H1 (cell line): ENCODE results near the gene BTBD16. TPM values are rescaled to one million over a fixed set of nuclear protein-coding genes. Genes with fewer than 3 reads are reported as not detected.

Experiments used
- CTCF ChIA-PET: fragments of 300-600 bp; sonication (Branson Sonifier 250); formaldehyde crosslinking; loops from one replicate; lab custom pipeline; 2021; ENCODE audit not compliant: partially characterized antibody; lab: Charles Lee
- POLR2A ChIA-PET: fragments of 300-600 bp; sonication (Branson Sonifier 250); formaldehyde crosslinking; loops from one replicate; lab custom pipeline; 2021; ENCODE audit warnings: inconsistent platforms; ENCODE audit not compliant: partially characterized antibody; lab: Charles Lee
- DNase-seq, 2 experiments: peaks; one replicate each; pipeline versions ENCODE4 v3.0.0 to v3.0.0-alpha.2; 2010 to 2022; ENCODE audit warnings: low spot score in 2 of 2, low read depth in 1 of 2, mixed read lengths in 1 of 2
- FAIRE-seq: peaks from 2 replicates; lab custom pipeline; 2011; peaks lifted over from hg19 to GRCh38; lab: Jason Lieb, UNC
- H2AFZ ChIP-seq: 2 replicates; pipeline ENCODE4 v1.8.1; 2012; ENCODE audit warnings: low read length, inconsistent platforms
- H2AK5ac ChIP-seq: 2 replicates; pipeline ENCODE4 v1.6.1; 2013; ENCODE audit warnings: low read depth, low read length
- H2BK120ac ChIP-seq: replicated peaks from 2 replicates; pipeline ENCODE3; 2013; ENCODE audit warnings: low read depth, low read length, inconsistent platforms
- H2BK12ac ChIP-seq: 2 replicates; pipeline ENCODE4 v1.6.1; 2013; ENCODE audit warnings: low read depth, low read length
- H2BK15ac ChIP-seq: 2 replicates; pipeline ENCODE4 v1.6.1; 2013; ENCODE audit warnings: low read length
- H2BK20ac ChIP-seq: 2 replicates; pipeline ENCODE4 v1.6.1; 2013; ENCODE audit warnings: low read length
- H2BK5ac ChIP-seq: 2 replicates; pipeline ENCODE4 v1.6.1; 2013; ENCODE audit warnings: low read depth, low read length
- H3K14ac ChIP-seq: 2 replicates; pipeline ENCODE4 v1.6.1; 2013; ENCODE audit warnings: inconsistent platforms; ENCODE audit not compliant: insufficient read length
- H3K18ac ChIP-seq: 2 replicates; pipeline ENCODE4 v1.6.1; 2013; ENCODE audit warnings: low read length; ENCODE audit errors: extremely low read depth
- H3K23ac ChIP-seq: 2 replicates; pipeline ENCODE4 v1.6.1; 2013; ENCODE audit warnings: inconsistent platforms; ENCODE audit not compliant: insufficient read length
- H3K23me2 ChIP-seq: 2 replicates; pipeline ENCODE4 v1.6.1; 2013; ENCODE audit warnings: low read depth, low read length
- H3K27ac ChIP-seq: 2 replicates; pipeline ENCODE4 v1.6.1; 2011; ENCODE audit warnings: low read depth, low read length, inconsistent platforms
- H3K27me3 ChIP-seq, 4 experiments: replicated peaks in 1 of 4; 1 replicate in 1 of 4; 2 replicates in 3 of 4; pipeline versions ENCODE4 v1.6.1 to v1.8.1; 2011 to 2013; ENCODE audit warnings: low read length in 3 of 4, mild to moderate bottlenecking in 3 of 4, inconsistent platforms in 2 of 4, mixed read lengths in 2 of 4, moderate library complexity in 1 of 4; ENCODE audit not compliant: control insufficient read depth in 3 of 4, insufficient read depth in 3 of 4; ENCODE audit errors: extremely low read depth in 1 of 4
- H3K36me3 ChIP-seq, 4 experiments: 2 replicates each; pipeline versions ENCODE4 v1.6.1 to v1.8.1; 2011 to 2013; ENCODE audit warnings: mild to moderate bottlenecking in 4 of 4, low read length in 3 of 4, moderate library complexity in 2 of 4, control low read depth in 1 of 4, inconsistent platforms in 1 of 4; ENCODE audit not compliant: insufficient read depth in 4 of 4, control insufficient read depth in 2 of 4
- H3K4ac ChIP-seq: replicated peaks from 2 replicates; pipeline ENCODE3; 2013; ENCODE audit warnings: low read length, low read depth, mixed read lengths, inconsistent platforms; ENCODE audit not compliant: insufficient read length
- H3K4me1 ChIP-seq, 4 experiments: replicated peaks in 1 of 4; 1 replicate in 1 of 4; 2 replicates in 3 of 4; pipeline versions ENCODE4 v1.6.1 to v1.8.1; 2011 to 2013; ENCODE audit warnings: low read length in 3 of 4, inconsistent platforms in 2 of 4, mixed read lengths in 1 of 4; ENCODE audit not compliant: insufficient read depth in 4 of 4, control insufficient read depth in 3 of 4
- H3K4me2 ChIP-seq, 2 experiments: 2 replicates each; pipeline versions ENCODE4 v1.6.1 to v1.8.1; 2011 to 2013; ENCODE audit warnings: low read depth in 2 of 2, low read length in 2 of 2, control low read depth in 1 of 2, inconsistent platforms in 1 of 2, mild to moderate bottlenecking in 1 of 2; ENCODE audit not compliant: insufficient read depth in 1 of 2
- H3K4me3 ChIP-seq, 4 experiments: fragments of 200-600, 300-600 bp in 1 of 4; sonication (generic), shearing (Covaris generic), sonication (Bioruptor Twin) in 1 of 4; 2 replicates each; pipeline versions ENCODE4 v1.5.1 to v1.8.1; 2011 to 2016; ENCODE audit warnings: low read length in 4 of 4, low read depth in 3 of 4, control low read depth in 2 of 4, inconsistent platforms in 2 of 4, mild to moderate bottlenecking in 2 of 4, mixed read lengths in 1 of 4, moderate library complexity in 1 of 4; ENCODE audit not compliant: insufficient read depth in 2 of 4; ENCODE audit errors: extremely low read depth in 1 of 4
- H3K56ac ChIP-seq: replicated peaks from 2 replicates; pipeline ENCODE3; 2013; ENCODE audit warnings: low read depth, mild to moderate bottlenecking, mixed read lengths, low read length, inconsistent platforms; ENCODE audit not compliant: insufficient read length
- H3K79me1 ChIP-seq: 2 replicates; pipeline ENCODE4 v1.6.1; 2013; ENCODE audit warnings: low read depth, low read length, control low read depth
- H3K79me2 ChIP-seq, 2 experiments: 2 replicates each; pipeline versions ENCODE4 v1.6.1 to v1.8.1; 2012 to 2013; ENCODE audit warnings: low read length in 2 of 2, mild to moderate bottlenecking in 2 of 2, inconsistent platforms in 1 of 2; ENCODE audit not compliant: insufficient read depth in 2 of 2, control insufficient read depth in 1 of 2
- H3K9ac ChIP-seq, 4 experiments: replicated peaks in 1 of 4; 1 replicate in 1 of 4; 2 replicates in 3 of 4; pipeline versions ENCODE4 v1.6.1 to v1.8.1; 2011 to 2013; ENCODE audit warnings: low read depth in 3 of 4, low read length in 3 of 4, control low read depth in 2 of 4, mild to moderate bottlenecking in 2 of 4, moderate library complexity in 2 of 4, inconsistent platforms in 1 of 4; ENCODE audit errors: extremely low read depth in 1 of 4
- H3K9me3 ChIP-seq, 2 experiments: 2 replicates each; pipeline versions ENCODE4 v1.6.1 to v1.8.1; 2012 to 2013; ENCODE audit warnings: mild to moderate bottlenecking in 2 of 2, moderate library complexity in 2 of 2, control low read depth in 1 of 2, inconsistent platforms in 1 of 2, low read depth in 1 of 2, low read length in 1 of 2, mixed read lengths in 1 of 2; ENCODE audit not compliant: insufficient read depth in 2 of 2
- H4K20me1 ChIP-seq, 2 experiments: replicated peaks in 1 of 2; 2 replicates each; pipeline versions ENCODE3 to v1.8.1; 2011 to 2013; ENCODE audit warnings: inconsistent platforms in 2 of 2, low read length in 2 of 2, mild to moderate bottlenecking in 1 of 2; ENCODE audit not compliant: insufficient read depth in 2 of 2, control insufficient read depth in 1 of 2
- H4K5ac ChIP-seq: 2 replicates; pipeline ENCODE4 v1.6.1; 2013; ENCODE audit warnings: low read length, low read depth, mixed read lengths, inconsistent platforms; ENCODE audit not compliant: insufficient read length
- H4K8ac ChIP-seq: 2 replicates; pipeline ENCODE4 v1.8.0; 2013; ENCODE audit warnings: mild to moderate bottlenecking, moderate library complexity, low read length, inconsistent platforms; ENCODE audit not compliant: insufficient read depth; ENCODE audit errors: extremely low read depth
- H4K91ac ChIP-seq: replicated peaks from 2 replicates; pipeline ENCODE3; 2013; ENCODE audit warnings: low read length, mixed read lengths, inconsistent platforms; ENCODE audit not compliant: insufficient read length
- CTBP2 ChIP-seq: IDR thresholded peaks from 2 replicates; pipeline ENCODE4 v1.7.0; 2011; ENCODE audit warnings: borderline replicate concordance, mild to moderate bottlenecking, moderate library complexity, mixed read lengths, low read length; ENCODE audit not compliant: insufficient read depth, insufficient read length
- FOSL1 ChIP-seq: IDR thresholded peaks from 2 replicates; pipeline ENCODE4 v1.6.1; 2011; ENCODE audit warnings: mild to moderate bottlenecking, low read depth, low read length, moderate library complexity; ENCODE audit not compliant: insufficient read depth
- HDAC6 ChIP-seq: IDR thresholded peaks from one replicate; pipeline ENCODE4 v1.7.1; 2012; ENCODE audit warnings: low read depth, mild to moderate bottlenecking, inconsistent platforms, low read length, moderate library complexity
- JUN ChIP-seq: IDR thresholded peaks from 2 replicates; pipeline ENCODE4 v1.6.1; 2011; ENCODE audit warnings: low read depth, mild to moderate bottlenecking, improper control_type of control experiment, low read length
- MAFK ChIP-seq: IDR thresholded peaks from 2 replicates; pipeline ENCODE4 v1.6.1; 2012; ENCODE audit warnings: low read depth, mild to moderate bottlenecking, improper control_type of control experiment, low read length
- RNF2 ChIP-seq: fragments of 200-900, 300-1000 bp; sonication (generic); IDR thresholded peaks from 2 replicates; pipeline ENCODE4 v1.7.1; 2016; ENCODE audit warnings: borderline replicate concordance, low read depth, mild to moderate bottlenecking, antibody characterized with exemption, low read length; ENCODE audit not compliant: poor library complexity, severe bottlenecking; ENCODE audit errors: missing control alignments
- SAP30 ChIP-seq: fragments of 300-600 bp; sonication (generic); IDR thresholded peaks from 2 replicates; pipeline ENCODE4 v1.7.1; 2012; ENCODE audit warnings: low read length, moderate library complexity, mild to moderate bottlenecking, inconsistent platforms; ENCODE audit not compliant: insufficient read depth, insufficient replicate concordance
- SIRT6 ChIP-seq: IDR thresholded peaks from one replicate; pipeline ENCODE4 v1.7.1; 2012; ENCODE audit warnings: low read length, inconsistent platforms
- SIX5 ChIP-seq: IDR thresholded peaks from 2 replicates; pipeline ENCODE4 v1.6.1; 2011; ENCODE audit warnings: mild to moderate bottlenecking, low read depth, low read length
- TBP ChIP-seq: IDR thresholded peaks from 2 replicates; pipeline ENCODE4 v1.6.1; 2011; ENCODE audit warnings: low read depth, low read length, improper control_type of control experiment
- WGBS, 2 experiments: shearing (Covaris generic) in 1 of 2; methylation state at CpG; one replicate each; pipeline versions ENCODE4 v1.1.6 to v1.1.7; 2013 to 2015; ENCODE audit warnings: low lambda C conversion rate in 2 of 2, mixed read lengths in 2 of 2, inconsistent platforms in 1 of 2, low coverage in 1 of 2, missing lambda C conversion rate in 1 of 2; ENCODE audit not compliant: insufficient replicate concordance in 2 of 2, insufficient coverage in 1 of 2, insufficient read length in 1 of 2; ENCODE audit errors: extremely low coverage in 1 of 2, missing lambda C conversion rate in 1 of 2; 5-methylcytosine and 5-hydroxymethylcytosine counted together
- polyA plus RNA-seq, 7 experiments: library from polyadenylated mRNA; depleted of rRNA in 3 of 7; stranded (reverse) in 5 of 7; unstranded in 2 of 7; fragments of >200 nt in 5 of 7; fragments of 200-250 nt in 2 of 7; gene quantifications; 1 replicate in 5 of 7; 2 replicates in 1 of 7; 4 replicates in 1 of 7; pipeline versions ENCODE4 v1.2.1 to v1.2.3, GENCODE V29; 2011 to 2013; ENCODE audit warnings: missing spikeins in 2 of 7, mixed read lengths in 2 of 7
- total RNA-seq: library from RNA; stranded (reverse); fragmentation: NEBNext Ultra II Directional; extraction: Animal tissue kit (Norgen Biotek cat#: 25700); gene quantifications from 2 replicates; pipeline ENCODE4 v1.2.1, GENCODE V29; 2021
- TF ChIP-seq, protein P1 (sequence below): IDR thresholded peaks from 2 replicates; pipeline ENCODE4 v1.6.1; 2012; ENCODE audit warnings: inconsistent platforms

Gene BTBD16
- total and polyA plus RNA-seq, 2 of the 8 experiments (the other 6 are each of a cell fraction or from before 2014, with no cell fraction given), result 0.05 TPM; not detected in 1

DNA sequence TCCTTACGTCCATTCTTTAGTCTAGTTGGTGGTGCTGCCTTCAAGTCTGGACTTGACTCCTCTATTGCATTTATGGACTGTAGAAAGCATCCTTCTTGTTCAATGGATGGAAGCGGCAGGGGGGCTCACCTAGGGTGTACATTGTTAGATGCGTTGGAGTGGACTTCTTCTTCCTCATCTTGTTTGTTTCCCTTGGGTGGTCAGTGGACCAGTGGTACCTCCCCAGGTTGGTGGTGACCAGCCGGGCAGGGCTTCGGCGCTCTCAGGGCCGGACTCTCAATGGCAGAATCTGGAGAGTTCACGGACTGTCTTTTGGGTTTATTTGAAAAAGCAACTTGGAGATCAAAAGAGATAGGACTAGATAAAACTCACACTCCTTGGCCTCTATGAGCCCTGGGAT is 6.2 kb upstream of the BTBD16 start:
- peaks cover 0 to 2% (median 0%) of the 10 kb centered on the region in 4 experiments; a peak in 1 of 7 replicates for H3K4me1 ChIP-seq
- no peak overlapping the region for H3K4me2 ChIP-seq
- H3K79me2 ChIP-seq, result no peaks in the 10 kb centered on the region
- no peak overlapping the region for H2BK120ac ChIP-seq
- no peak overlapping the region for H4K5ac ChIP-seq
- H3K79me1 ChIP-seq, result no peaks in the 10 kb centered on the region
- no peak overlapping the region for H3K18ac ChIP-seq
- TF ChIP-seq, protein P1, sequence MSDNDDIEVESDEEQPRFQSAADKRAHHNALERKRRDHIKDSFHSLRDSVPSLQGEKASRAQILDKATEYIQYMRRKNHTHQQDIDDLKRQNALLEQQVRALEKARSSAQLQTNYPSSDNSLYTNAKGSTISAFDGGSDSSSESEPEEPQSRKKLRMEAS, result no peak
- TF ChIP-seq JUN (no peak), HDAC6 (no peak), TBP (no peak), SIRT6 (no peak), MAFK (no peak), SIX5 (no peak), RNF2 (no peak), CTBP2 (no peak), SAP30 (no peak), FOSL1 (no peak)
- DNase-seq, result no peak
- no peak overlapping the region for H2BK5ac ChIP-seq
- no peak for FAIRE-seq
- H4K91ac ChIP-seq, result no peak overlapping the region
- no peak overlapping the region for H3K23ac ChIP-seq
- H3K9ac ChIP-seq, result no peak overlapping the region
- ChIA-PET POLR2A (no interaction called here), CTCF (interaction anchor here (0.5 kb wide), 1 partner anchor 313 kb away, joined by 3 read pairs; no protein-coding TSS in a partner anchor)
- H3K4me3 ChIP-seq, result no peak overlapping the region
- no peaks in the 10 kb centered on the region for H3K27me3 ChIP-seq
- H2BK20ac ChIP-seq, result no peak overlapping the region
- no peak overlapping the region for H2AFZ ChIP-seq
- peaks cover 0 to 3% of the 10 kb centered on the region in 2 experiments; a peak in 3 of 4 replicates for H3K9me3 ChIP-seq
- H2BK15ac ChIP-seq, result no peak overlapping the region
- no peak overlapping the region for H3K4ac ChIP-seq
- peaks cover 0 to 2% of the 10 kb centered on the region in 2 experiments for H4K20me1 ChIP-seq
- H3K56ac ChIP-seq, result no peak overlapping the region
- no peaks in the 10 kb centered on the region for H3K23me2 ChIP-seq
- no peak overlapping the region for H2AK5ac ChIP-seq
- H3K14ac ChIP-seq, result no peak overlapping the region
- H3K27ac ChIP-seq, result no peak overlapping the region
- H2BK12ac ChIP-seq, result no peak overlapping the region
- H3K36me3 ChIP-seq, result peaks cover 0 to 4% (median 2%) of the 10 kb centered on the region in 4 experiments; a peak in 1 of 8 replicates
- no peak overlapping the region for H4K8ac ChIP-seq
- WGBS, 2 experiments, result 92% methylated on average over 8 of the region's 8 CpGs; no CpG with 5 or more reads in 1 of the 2 experiments
